DND-41 (cell line): Measurements from ENCODE around the gene KISS1.

ENCODE experiments used
- EZH2 ChIP-seq: IDR thresholded peaks from 3 replicates; pipeline ENCODE4 v1.6.1; 2012; ENCODE audit warnings: borderline replicate concordance, low read depth, mild to moderate bottlenecking, moderate library complexity, low read length, inconsistent platforms; ENCODE audit not compliant: severe bottlenecking
- TF ChIP-seq, protein P1 (sequence below): IDR thresholded peaks from 2 replicates; pipeline ENCODE4 v1.5.1; 2012; ENCODE audit warnings: borderline replicate concordance, low read length, moderate library complexity, mild to moderate bottlenecking; ENCODE audit not compliant: poor library complexity, severe bottlenecking; ENCODE audit errors: extremely low read depth

DNA sequence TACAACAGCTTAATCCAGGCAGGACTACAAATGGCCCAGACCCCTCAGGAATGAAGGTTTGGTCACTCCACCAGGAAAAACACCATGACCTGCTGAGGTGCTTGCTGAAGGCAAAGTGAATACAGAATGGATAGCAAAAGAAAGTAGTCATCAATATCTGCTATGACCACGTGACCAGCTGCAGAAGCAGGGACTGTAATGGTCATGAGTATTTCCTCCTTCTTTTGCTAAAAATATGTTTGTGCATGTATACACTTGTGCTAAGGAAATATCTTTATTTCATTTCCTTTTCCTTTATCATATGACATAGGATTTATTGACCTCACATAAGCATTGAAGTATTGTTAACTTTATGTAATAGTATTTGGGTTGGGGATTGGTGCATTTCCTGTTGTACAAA is 43.9 kb upstream of the KISS1 start:
- TF ChIP-seq, protein P1, sequence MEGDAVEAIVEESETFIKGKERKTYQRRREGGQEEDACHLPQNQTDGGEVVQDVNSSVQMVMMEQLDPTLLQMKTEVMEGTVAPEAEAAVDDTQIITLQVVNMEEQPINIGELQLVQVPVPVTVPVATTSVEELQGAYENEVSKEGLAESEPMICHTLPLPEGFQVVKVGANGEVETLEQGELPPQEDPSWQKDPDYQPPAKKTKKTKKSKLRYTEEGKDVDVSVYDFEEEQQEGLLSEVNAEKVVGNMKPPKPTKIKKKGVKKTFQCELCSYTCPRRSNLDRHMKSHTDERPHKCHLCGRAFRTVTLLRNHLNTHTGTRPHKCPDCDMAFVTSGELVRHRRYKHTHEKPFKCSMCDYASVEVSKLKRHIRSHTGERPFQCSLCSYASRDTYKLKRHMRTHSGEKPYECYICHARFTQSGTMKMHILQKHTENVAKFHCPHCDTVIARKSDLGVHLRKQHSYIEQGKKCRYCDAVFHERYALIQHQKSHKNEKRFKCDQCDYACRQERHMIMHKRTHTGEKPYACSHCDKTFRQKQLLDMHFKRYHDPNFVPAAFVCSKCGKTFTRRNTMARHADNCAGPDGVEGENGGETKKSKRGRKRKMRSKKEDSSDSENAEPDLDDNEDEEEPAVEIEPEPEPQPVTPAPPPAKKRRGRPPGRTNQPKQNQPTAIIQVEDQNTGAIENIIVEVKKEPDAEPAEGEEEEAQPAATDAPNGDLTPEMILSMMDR = no peak
- no peak for TF ChIP-seq EZH2
